GM18499 (cell line): Measurements from ENCODE around the gene WBP1L.
"Not testable (repeated sequence)": the region's sequence is repeated elsewhere in the genome, so short reads cannot be mapped to it uniquely, and the experiment has no call there.

Experiments used
- ATAC-seq: cut with Tn5 transposase; IDR thresholded peaks from one replicate; pipeline ENCODE4 v1.9.1; 2021; ENCODE audit warnings: moderate number of reproducible peaks; ENCODE audit not compliant: insufficient read depth, unreplicated experiment

Gene WBP1L

GRCh38 chr10:102720775-102721301 lies 22.9 kb upstream of the WBP1L start:
- no peak for ATAC-seq

DNA sequence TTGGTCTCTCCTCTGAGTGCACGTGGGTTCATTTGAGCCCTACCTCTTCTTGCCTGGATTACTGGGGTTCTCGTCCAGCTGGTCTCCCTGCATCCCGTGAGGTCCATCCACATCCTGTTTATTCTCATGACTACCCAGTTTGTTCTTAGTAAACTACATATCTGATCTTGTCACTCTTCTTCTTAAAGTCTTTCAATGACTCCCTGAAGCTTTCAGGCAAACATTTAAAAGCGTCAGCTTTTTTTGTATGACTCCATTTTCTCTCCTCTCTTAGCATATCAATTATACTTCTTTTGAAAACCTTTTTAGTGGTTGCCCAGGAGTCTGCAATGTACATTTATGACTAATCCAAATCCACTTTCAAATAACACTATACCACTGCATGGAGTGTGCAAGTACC lies 21.8 kb upstream of the WBP1L start:
- no peak for ATAC-seq

DNA sequence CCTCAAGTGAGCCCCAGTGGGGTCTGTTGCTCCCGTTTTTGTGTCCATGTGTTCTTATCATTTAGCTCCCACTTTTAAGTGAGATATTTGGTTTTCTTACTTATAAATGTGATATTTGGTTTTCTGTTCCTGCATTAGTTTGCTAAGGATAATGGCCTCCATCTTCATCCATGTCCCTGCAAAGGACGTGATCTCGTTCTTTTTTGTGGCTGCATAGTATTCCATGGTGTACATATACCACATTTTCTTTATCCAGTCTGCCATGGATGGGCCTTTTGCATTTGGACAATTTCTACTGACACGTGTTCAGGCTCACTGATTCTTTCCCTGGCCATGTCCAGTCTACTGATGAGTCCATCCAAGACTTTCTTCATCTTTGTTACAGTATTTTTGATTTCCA lies 19.8 kb upstream of the WBP1L start:
- no peak for ATAC-seq

DNA sequence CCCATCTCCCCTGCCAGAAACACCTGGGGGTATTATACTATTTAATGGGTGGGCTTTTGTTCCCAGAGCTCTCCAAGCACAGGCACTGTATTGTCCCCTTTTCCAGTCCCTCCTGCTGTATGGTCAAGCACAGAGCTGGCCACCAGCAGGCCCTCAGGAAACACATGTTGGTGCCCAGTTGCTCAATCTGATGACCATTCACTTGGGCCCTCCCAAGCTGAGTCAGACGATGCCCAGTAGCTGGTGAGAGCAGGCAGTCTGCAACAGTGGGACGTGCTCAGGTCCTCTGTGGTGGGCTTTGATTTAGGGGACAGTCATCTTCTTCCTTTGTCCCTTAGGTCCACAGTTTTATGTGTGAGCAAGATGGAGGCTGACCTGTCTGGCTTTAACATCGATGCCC lies 17.5 kb upstream of the WBP1L start:
- ATAC-seq = no peak

DNA sequence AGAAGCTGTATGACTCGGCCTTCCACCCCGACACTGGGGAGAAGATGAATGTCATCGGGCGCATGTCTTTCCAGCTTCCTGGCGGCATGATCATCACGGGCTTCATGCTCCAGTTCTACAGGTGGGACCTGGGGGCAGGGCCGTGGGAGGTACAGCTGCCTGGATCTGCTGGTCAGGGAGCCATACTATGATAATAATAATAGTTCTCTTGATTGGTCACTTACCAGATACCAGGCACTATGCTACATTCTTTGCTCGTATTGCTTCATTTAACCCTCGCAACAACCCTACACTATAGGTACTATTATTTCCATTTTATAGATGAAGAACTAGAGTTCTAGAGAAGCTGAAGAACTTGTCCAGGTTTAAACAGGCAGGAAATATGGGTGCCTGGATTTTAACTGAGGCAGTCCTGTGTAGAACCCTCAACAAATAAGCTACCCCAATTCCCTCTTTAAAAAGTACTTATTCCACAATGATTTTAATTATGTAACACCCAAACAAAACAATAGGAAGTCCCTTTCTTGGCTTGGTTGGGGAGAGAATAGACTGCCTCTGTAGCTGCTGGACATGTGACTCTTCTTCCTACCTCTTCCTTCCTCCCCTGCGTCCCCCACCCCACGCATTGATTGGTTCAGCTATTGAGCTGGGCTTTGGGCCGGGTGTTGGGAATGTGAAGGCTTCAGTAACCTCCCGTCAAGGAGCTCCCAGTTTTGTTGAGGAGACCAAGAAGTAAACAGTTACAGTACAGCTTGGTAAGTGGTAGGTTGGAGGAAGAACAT lies 16.5 kb upstream of the WBP1L start:
- no peak for ATAC-seq

DNA sequence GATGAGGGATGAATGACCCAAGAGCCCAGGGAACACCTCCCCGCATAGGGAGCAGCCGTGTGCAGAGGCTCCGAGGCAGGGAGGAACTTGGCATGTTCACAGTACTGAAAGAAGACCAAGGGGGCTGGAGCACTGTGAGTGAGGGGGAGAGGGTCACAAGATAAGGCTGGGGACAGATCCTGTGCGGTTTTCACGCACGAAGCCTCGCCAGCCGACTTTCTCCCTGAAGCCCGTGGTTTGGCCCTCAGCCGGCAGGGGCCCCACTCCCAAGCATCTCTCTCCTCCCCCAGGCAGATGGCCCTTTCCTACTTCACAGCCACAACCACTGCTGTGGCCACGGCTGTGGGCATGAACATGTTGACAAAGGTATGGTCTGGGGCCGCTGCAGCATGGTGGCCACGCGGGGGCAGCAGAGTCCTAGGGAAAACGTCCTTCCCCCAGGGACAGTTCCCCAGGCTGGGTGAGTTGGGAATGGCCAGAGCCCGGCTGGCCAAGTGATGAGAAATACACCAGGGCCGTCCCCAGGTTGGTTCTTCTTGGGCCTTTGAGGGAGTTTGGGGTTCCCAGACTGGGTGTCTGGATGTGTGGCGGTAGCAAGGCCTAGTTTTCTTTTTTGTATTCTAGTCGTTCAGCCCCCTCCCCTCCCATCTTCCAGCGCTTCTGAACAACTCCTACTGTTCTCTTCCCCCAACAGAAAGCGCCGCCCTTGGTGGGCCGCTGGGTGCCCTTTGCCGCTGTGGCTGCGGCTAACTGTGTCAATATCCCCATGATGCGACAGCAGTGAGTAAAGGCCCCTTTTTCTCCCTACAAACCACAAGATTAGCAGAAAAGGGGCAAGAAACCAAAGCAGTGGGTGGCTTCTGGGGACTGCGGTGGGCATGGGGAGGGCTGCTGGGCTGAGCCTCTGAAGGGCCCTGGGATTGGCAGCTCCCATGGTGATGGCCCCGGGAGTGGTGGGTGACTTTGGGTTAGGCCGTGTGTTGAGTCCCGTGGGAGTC lies 14.4 kb upstream of the WBP1L start:
- ATAC-seq = no peak

- no peak for ATAC-seq
Measured at GRCh38 chr10:102731222-102731800, 12.4 kb upstream of the WBP1L start.

DNA sequence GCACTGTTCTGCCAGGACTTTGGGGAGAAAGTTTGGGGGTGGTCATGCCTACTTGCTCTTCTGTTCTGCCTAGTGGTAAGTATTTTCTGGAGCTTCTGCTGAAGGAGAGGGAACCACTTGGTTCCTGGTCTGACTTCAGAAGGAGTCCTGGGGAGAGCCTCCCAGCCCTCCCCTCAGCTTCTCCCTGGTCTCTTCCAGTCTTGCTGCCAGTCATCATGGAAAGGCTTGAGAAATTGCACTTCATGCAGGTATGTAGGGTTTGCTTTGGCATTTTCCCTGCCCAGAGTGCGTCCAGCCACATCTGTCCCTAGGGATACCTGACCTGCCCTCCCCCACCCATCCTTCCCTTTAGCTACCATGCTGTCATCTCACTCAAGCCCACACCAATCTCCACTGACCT lies 11.1 kb upstream of the WBP1L start:
- no peak for ATAC-seq

- no peak for ATAC-seq
Measured at GRCh38 chr10:102735065-102735562, 8.6 kb upstream of the WBP1L start.

DNA sequence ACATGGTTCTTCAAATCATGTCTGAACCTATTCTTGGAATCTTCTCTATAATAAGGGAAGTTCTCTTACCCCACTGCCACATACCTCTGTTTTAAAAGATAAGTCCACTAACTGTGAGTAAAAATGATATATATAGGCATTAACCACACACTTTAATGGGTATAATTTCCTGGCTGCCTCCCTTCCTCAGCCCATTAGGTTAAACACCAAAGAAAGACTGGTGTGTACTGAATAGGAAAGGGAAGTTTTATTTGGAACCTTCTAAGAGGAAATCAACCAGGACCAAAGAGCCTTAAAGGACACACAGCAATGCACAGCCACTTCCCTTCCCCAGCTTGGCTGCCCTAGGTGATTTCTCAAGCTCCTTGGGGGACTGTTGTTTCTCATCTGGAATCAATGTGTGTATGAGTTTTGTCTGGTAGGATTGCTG lies 5.0 kb upstream of the WBP1L start:
- no peak for ATAC-seq

- no peak for ATAC-seq
Measured at GRCh38 chr10:102740229-102740628, 3.5 kb upstream of the WBP1L start.

- ATAC-seq = no peak
Measured at GRCh38 chr10:102741726-102742237, 2.0 kb upstream of the WBP1L start.

GRCh38 chr10:102742313-102742712 lies 1.4 kb upstream of the WBP1L start:
- not testable (repeated sequence) for ATAC-seq

DNA sequence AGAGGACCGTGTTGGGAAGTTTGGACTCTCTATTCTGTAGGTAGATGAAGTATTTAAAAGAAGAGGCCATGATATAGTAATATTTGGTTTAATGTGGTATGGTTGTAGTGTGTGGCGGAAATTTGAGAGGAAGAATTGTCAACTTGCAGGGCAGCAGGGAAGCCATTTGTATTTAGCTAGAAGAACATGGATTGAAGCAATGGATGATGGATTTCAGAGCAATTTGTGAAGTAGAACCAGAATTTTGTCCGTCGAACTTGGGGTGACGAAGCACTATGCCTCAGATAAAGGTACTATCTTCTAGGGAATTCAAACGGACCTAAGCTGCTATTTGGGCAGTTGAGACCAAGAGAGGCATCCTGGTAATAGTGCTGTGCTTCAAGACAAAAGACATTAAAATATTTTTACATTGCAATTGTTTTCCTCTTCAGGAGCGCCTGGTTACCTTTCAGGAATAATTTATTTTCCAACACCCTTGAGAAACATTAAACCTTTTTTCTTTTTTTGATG lies 615 bp upstream of the WBP1L start:
- ATAC-seq = no peak

DNA sequence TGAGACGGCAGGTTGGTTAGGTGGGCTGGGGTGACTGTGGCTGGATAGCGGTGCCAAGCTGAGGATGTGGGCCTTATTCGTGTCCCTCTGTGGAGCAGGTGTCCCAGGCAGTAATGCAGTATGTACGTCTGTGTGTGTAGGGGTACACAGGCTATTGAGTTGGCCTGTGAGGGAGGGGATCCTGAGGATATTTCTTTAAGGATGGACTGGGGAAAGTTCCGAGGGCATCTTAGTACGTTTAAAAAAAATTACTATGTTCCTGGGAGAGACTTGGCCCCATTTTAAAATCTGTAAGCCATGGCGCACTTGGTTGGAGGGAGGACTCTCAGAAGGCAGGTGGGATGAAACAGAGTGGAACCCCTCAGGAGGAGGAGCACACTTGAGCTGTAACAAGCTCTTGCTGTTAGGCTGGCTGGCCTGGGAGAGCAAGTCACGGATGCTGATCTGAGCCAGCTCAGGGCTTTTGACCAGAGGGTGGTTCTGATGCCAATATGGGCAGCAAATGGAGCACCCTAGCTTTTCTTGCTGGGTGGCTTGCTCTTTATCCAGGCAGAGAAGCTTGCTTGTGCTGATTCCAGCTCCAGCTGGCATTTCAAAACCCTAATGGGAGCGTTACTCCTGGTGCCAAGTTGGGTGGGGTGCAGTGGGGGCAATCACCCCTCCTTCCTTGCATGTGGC lies 765 bp downstream of the WBP1L start:
- no peak for ATAC-seq

DNA sequence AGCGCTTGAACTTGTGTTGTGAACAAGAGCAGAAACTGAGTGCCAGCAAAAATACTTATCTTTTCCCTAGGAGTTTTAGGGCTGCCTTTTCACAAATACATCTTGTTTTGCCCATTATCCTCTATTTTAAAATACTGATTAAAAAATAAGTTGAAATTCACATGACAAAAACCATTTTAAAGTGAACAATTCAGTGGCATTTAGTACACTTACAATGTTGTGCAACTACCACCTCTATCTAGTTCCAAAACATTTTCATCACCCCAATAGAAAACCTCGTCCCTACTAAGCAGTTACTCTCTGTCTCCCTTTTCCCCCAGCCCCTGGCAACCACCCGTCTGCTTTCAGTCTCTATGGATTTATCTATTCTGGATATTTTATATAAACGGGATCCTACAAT lies 1.4 kb downstream of the WBP1L start:
- ATAC-seq = no peak

DNA sequence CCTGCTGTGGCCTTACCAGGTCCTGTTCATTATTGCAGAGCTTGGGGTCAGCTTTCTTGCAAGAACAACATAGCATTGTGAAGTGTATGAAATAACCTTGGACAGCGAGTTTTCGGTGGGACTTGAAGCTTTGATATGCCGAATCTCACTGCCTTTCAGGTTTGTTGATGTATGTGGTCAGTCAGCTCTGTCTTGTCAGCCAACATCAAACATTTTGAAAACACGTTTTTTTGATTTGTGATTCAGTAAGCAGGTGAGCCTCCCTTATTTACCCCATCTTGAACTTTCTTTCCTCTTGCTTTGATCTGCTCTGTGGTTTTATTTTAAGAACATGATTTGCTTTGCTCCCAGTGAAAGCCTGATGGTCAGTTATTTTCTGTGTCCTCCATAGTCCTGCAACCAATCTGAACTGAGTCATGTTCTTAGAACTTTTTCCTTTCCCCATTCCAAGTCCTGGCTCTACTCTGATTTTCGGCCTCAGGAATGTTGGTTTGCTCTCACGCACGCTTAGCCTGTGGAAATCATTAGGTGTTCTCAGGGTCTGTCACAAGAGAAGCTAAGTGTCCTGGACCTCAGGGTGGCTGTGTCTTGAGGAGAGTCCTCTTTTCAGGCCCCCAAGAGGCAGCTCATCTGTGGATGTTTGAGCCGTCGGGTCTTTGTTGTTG lies 8.7 kb downstream of the WBP1L start:
- no peak for ATAC-seq

DNA sequence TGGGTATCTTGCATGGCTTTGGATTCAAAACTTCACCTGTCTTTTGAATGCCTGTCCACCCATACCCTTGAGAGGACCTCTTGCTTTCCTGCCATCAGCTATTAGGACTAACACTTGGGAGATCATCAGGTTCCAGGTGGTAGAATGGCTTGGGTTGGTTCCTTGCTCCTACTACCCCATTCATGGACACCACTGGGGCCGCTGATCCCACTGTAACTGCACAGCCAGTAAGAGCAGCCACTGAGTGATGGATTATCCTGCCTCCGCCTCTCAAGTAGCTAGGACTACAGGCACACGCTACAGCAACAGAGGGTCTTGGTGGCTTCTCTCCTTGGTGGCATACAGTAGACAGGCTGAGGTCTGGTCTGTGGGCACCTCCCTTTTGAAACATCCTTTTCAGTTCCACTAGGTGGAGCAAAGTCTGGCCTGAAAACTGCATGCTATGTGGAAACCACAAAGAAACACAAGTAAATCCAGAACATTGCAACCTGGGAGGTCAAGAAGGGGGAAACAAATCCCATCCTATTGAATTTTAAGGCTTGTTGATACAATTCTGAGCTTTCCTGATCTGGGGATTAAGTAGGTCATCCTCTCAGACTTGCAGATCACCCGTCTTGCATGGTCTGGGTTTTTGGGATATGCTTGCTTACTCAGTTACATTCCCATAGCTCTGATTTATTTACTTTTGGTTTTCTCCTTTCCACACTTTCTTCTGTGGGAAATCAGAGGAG lies 9.4 kb downstream of the WBP1L start:
- ATAC-seq = peak; percentile 60
